ENCODE measurements around the gene SYNGR1.
"Not testable (repeated sequence)": the region's sequence is repeated elsewhere in the genome, so short reads cannot be mapped to it uniquely, and the experiment has no call there.

Gene SYNGR1

GRCh38 chr22:39352306-39352891, 2.6 kb downstream of the SYNGR1 start:
- no peak for DNase-seq

DNA sequence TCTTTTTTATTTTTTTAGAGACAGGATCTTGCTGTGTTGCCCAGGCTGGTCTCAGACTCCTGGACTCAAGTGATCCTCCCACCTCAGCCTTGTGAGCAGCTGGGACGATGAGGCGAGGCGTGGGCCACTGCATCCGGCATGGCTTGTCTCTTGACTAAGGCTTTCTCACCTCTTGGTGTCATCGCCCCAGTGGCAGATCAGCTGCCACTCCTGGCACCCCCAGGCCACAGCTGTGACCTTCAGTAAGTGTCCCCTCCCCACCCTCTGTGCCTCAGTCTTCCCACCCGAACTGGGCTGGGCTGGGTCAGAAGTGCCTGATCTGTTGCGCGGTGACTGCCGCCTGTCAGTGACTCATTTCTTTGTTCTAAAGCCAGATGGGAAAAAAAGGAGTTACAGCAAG, 3.6 kb downstream of the SYNGR1 start:
- DNase-seq: no peak

GRCh38 chr22:39355080-39355479, 5.3 kb downstream of the SYNGR1 start:
- DNase-seq: no peak

DNA sequence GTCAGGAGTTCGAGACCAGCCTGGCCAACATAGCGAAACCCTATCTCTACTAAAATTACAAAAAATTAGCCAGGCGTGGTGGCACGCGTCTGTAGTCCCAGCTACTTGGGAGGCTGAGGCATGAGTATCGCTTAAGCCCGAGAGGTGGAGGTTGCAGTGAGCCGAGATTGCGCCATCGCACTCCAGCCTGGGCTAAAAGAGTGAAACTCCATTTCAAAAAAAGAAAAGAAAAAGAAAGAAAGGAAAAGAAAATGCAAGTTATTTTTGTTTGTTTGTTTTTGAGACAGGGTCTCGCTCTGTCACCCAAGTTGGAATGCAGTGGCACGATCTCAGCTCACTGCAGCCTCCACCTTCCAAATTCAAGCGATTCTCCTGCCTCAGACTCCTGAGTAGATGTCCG, 6.0 kb downstream of the SYNGR1 start:
- not testable (repeated sequence) for DNase-seq

GRCh38 chr22:39356464-39356863, 6.7 kb downstream of the SYNGR1 start:
- no peak for DNase-seq

- DNase-seq: not testable (repeated sequence)
These were observed 7.6 kb downstream of the SYNGR1 start for GRCh38 chr22:39357110-39358108.

DNA sequence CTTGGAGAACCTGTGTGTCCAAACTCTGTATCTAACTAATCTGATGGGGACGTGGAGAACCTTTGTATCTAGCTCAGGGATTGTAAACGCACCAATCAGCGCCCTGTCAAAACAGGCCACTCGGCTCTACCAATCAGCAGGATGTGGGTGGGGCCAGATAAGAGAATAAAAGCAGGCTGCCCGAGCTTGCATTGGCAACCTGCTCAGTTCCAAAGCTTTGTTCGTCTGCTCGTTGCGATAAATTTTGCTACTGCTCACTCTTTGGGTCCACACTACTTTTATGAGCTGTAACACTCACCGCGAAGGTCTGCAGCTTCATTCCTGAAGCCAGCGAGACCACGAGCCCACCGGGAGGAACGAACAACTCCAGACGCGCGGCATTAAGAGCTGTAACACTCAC, 8.4 kb downstream of the SYNGR1 start:
- not testable (repeated sequence) for DNase-seq

DNA sequence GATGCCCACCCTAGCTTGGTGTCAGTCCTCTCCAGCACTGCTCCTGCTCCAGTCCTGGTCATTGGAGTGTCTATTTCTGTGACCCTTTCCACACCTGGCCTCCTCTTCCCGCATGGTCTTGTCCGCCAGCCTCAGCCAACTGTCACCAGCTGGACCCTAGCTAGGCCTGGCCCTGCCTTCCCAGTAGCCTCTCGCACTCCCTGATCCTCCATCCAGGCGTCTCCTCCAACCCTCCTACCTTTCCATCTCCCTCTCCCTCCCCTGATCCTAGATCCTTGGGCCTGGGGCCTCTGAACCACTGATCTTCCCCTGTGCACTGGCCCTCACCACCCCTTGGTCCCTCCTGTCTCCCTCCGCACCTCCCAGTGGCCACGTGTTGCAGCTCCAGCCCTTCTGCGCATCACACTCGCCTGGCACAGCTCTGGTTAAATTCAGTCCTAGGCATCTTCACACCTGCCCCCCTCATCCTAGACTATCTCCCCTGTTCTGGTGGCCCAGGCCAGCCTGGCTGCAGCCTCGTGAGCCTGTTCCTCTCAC, 9.9 kb downstream of the SYNGR1 start:
- no peak for DNase-seq

GRCh38 chr22:39360242-39360641, 10.5 kb downstream of the SYNGR1 start:
- no peak for DNase-seq

- no peak for DNase-seq
These were observed 11.1 kb downstream of the SYNGR1 start for GRCh38 chr22:39360674-39361413.

DNA sequence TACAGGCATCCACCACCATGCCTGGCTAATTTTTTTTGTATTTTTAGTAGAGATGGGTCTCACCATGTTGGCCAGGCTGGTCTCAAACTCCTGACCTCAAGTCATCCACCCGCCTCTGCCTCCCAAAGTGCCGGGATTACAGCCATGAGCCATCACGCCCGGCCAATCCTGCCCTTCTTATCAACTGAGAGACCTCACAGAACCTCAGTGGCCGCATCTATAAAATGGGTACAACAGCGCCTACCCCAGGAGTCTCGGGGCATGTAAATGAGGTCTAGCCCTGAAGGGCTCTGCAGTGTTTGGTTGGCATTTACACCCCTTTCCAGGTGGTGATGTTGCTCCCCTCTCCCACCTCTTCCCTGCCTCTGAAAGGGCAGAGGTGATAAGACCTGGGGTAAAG, 11.7 kb downstream of the SYNGR1 start:
- no peak for DNase-seq

GRCh38 chr22:39362271-39362670, 12.5 kb downstream of the SYNGR1 start:
- DNase-seq: no peak

- no peak for DNase-seq
These were observed 13.1 kb downstream of the SYNGR1 start for GRCh38 chr22:39362932-39363331.

- DNase-seq: no peak
These were observed 14.1 kb downstream of the SYNGR1 start for GRCh38 chr22:39363751-39364515.

- DNase-seq: no peak
These were observed 15.1 kb downstream of the SYNGR1 start for GRCh38 chr22:39364714-39365491.

GRCh38 chr22:39365492-39365780, 15.6 kb downstream of the SYNGR1 start:
- DNase-seq: no peak

GRCh38 chr22:39367035-39367434, 17.2 kb downstream of the SYNGR1 start:
- no peak for DNase-seq

DNA sequence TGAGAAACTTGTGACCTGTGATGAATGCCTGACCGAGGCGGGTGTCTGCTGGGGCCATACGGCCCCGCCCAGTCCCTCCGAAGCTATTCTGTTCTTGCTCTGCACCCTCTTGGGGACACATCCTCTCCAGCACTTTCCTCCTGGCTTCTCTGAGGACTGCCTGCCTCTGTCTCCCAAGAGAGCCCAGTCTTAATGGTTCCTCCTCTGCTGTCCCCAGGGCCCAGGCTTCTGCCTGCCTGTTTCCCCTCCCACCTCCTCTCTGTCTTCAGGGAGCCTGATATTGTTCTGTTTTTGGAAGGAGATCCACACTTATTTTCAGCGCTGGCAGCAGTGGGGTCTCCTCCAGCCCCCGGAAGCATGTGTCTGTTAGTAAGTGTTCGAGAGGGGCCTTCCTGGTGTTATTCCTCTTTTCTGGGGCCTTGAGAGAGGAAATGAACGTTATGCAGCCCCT, 18.7 kb downstream of the SYNGR1 start:
- DNase-seq: no peak

GRCh38 chr22:39369186-39369585, 19.4 kb downstream of the SYNGR1 start:
- DNase-seq: no peak

DNA sequence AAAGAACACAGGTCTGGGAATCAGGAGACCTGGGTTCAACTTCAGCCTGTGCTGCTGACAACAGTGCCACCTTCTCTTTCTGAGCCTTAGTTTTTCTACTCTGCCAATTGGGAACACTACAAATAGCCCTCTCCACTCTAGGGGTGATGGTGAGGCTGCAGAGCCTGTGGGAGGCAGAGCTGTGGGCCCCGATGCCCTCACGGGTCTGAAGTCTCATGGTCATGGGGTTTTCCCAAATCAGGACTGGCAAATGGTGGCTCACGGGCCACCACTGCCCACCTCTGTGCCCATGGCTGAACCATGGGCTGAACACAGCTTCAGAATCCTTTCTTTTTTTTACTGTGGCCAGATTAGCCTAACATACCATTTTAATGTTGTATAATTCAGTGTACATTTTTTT, 19.8 kb downstream of the SYNGR1 start:
- no peak for DNase-seq

DNA sequence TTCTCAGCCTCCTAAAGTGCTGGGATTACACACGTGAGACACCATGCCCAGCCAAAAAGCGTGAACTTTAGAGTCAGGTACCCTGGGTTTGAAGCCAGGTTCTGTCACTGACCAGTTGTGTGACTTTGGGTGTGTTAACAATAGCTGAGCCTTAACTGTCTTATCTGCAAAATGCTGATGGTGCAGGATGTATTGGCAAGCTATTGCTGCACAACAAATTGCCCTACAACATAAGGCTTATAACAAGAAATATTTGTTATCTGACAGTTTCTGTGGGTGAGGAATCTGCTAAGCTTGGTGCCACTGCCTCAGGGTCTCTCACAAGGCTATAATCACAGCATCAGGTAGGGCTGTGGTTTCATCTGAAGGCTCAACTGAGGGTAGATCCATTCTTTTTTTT, 21.9 kb downstream of the SYNGR1 start:
- no peak for DNase-seq

DNA sequence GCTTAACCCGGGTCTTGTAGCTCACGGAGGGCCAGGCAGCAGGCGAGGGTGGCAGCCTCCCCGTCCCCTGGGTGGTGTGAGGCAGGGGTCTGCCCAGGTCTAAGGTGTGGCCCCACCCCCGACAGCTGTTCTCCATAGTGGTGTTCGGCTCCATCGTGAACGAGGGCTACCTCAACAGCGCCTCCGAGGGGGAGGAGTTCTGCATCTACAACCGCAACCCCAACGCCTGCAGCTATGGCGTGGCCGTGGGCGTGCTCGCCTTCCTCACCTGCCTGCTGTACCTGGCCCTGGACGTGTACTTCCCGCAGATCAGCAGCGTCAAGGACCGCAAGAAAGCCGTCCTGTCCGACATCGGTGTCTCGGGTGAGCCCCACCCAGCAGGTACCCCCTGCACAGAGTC, 24.4 kb downstream of the SYNGR1 start:
- DNase-seq: no peak
